A673 (cell line): ENCODE data around the gene FFAR2. TPM values are rescaled to one million over a fixed set of nuclear protein-coding genes. Genes with fewer than 3 reads are reported as not detected.

Experiments used
- BruUV-seq: library from RNA; stranded (reverse); fragments of 400-500 nt; replicated peaks from 2 replicates; lab custom pipeline; 2021; lab: Mats Ljungman, UMichigan
- CTCF ChIA-PET: fragments of 300-600 bp; sonication (Branson Sonifier 250); formaldehyde crosslinking; loops from one replicate; lab custom pipeline; 2022; ENCODE audit warnings: antibody characterized with exemption; lab: Charles Lee
- POLR2A ChIA-PET: fragments of 300-600 bp; sonication (Branson Sonifier 250); formaldehyde crosslinking; loops from one replicate; lab custom pipeline; 2022; ENCODE audit warnings: antibody characterized with exemption; ENCODE audit not compliant: low non-redundant PET; lab: Charles Lee
- DNase-seq: peaks from one replicate; pipeline ENCODE4 v3.0.0-alpha.2; 2015; ENCODE audit warnings: low spot score
- H3K27ac ChIP-seq: fragments of 200-600 bp; sonication (generic); 2 replicates; pipeline ENCODE4 v1.5.1; 2016; ENCODE audit warnings: mixed run types, low read depth, mild to moderate bottlenecking, mixed read lengths, antibody characterized with exemption, low read length; ENCODE audit not compliant: poor library complexity, severe bottlenecking
- H3K27me3 ChIP-seq: fragments of 200-600 bp; sonication (generic); replicated peaks from 2 replicates; pipeline ENCODE4 v1.6.1; 2017; ENCODE audit warnings: mixed run types, low read depth, mild to moderate bottlenecking, mixed read lengths, antibody characterized with exemption, low read length; ENCODE audit not compliant: insufficient read depth, poor library complexity
- H3K36me3 ChIP-seq: fragments of 200-600 bp; sonication (generic); 2 replicates; pipeline ENCODE4 v1.6.1; 2016; ENCODE audit warnings: mixed run types, mild to moderate bottlenecking, mixed read lengths, antibody characterized with exemption, low read length; ENCODE audit not compliant: insufficient read depth, poor library complexity, severe bottlenecking
- H3K4me1 ChIP-seq: fragments of 200-600 bp; sonication (generic); 2 replicates; pipeline ENCODE4 v1.6.1; 2017; ENCODE audit warnings: mixed run types, mild to moderate bottlenecking, mixed read lengths, antibody characterized with exemption, low read length; ENCODE audit not compliant: insufficient read depth, poor library complexity, severe bottlenecking
- H3K4me3 ChIP-seq: fragments of 200-600 bp; sonication (generic); 2 replicates; pipeline ENCODE4 v1.5.1; 2016; ENCODE audit warnings: low read depth, mixed run types, mild to moderate bottlenecking, mixed read lengths, low read length; ENCODE audit not compliant: poor library complexity, severe bottlenecking
- H3K9me3 ChIP-seq: fragments of 200-600 bp; sonication (generic); 2 replicates; pipeline ENCODE4 v1.6.1; 2016; ENCODE audit warnings: mixed run types, low read depth, mild to moderate bottlenecking, mixed read lengths, antibody characterized with exemption, low read length; ENCODE audit not compliant: poor library complexity, severe bottlenecking
- CTCF ChIP-seq: fragments of 300-800, 200-600 bp; sonication (generic); conservative IDR thresholded peaks from 2 replicates; pipeline ENCODE4 v1.5.1; 2017; ENCODE audit warnings: low read depth, mild to moderate bottlenecking, antibody characterized with exemption, low read length, moderate library complexity, mixed read lengths
- EZH2 ChIP-seq: fragments of 200-600 bp; sonication (generic); IDR thresholded peaks from 2 replicates; pipeline ENCODE4 v1.6.1; 2017; ENCODE audit warnings: borderline replicate concordance, low read depth, mild to moderate bottlenecking, mixed read lengths, antibody characterized with exemption, low read length; ENCODE audit not compliant: poor library complexity, severe bottlenecking
- intact Hi-C: fragments of 100-400 bp; cut with micrococcal nuclease; formaldehyde crosslinking; loops from one replicate; pipeline ENCODE4 v1.10.0; 2022; ENCODE audit not compliant: unreplicated experiment
- total RNA-seq: library from RNA; stranded (reverse); gene quantifications from 2 replicates; pipeline ENCODE4 v1.2.3, GENCODE V29; 2021

FFAR2 gene
- total RNA-seq, 1 experiment from 2014 or later: not detected

- Histone ChIP-seq H3K4me3 (no peak overlapping the region), H3K27ac (no peak overlapping the region), H3K27me3 (peaks cover 31% of the 10 kb centered on the region), H3K4me1 (peaks cover under 1% of the 10 kb centered on the region), H3K9me3 (no peaks in the 10 kb centered on the region), H3K36me3 (no peaks in the 10 kb centered on the region)
- CTCF ChIA-PET: no interaction called here
- no peak for DNase-seq
- POLR2A ChIA-PET: no interaction called here
- BruUV-seq: no TSS peak
- intact Hi-C loops: no loop called here
- TF ChIP-seq CTCF: no peak
- no peak for TF ChIP-seq EZH2
Observed at GRCh38 chr19:35484252-35485036, 36.4 kb downstream of the FFAR2 start.

GRCh38 chr19:35486268-35486708, 38.2 kb downstream of the FFAR2 start:
- intact Hi-C loops: no loop called here
- Histone ChIP-seq H3K4me1 (no peaks in the 10 kb centered on the region), H3K36me3 (no peaks in the 10 kb centered on the region), H3K9me3 (no peaks in the 10 kb centered on the region), H3K27me3 (peaks cover 42% of the 10 kb centered on the region), H3K4me3 (no peak overlapping the region), H3K27ac (no peak overlapping the region)
- TF ChIP-seq EZH2 (no peak), CTCF (no peak)
- BruUV-seq: no TSS peak
- ChIA-PET CTCF (no interaction called here), POLR2A (no interaction called here)
- DNase-seq: no peak

- TF ChIP-seq CTCF (no peak), EZH2 (no peak)
- H3K27me3 ChIP-seq: peaks cover 53% of the 10 kb centered on the region
- POLR2A ChIA-PET: no interaction called here
- H3K27ac ChIP-seq: no peak overlapping the region
- intact Hi-C loops: no loop called here
- H3K4me3 ChIP-seq: no peak overlapping the region
- CTCF ChIA-PET: no interaction called here
- H3K4me1 ChIP-seq: no peaks in the 10 kb centered on the region
- DNase-seq: no peak
- H3K9me3 ChIP-seq: no peaks in the 10 kb centered on the region
- BruUV-seq: no TSS peak
- H3K36me3 ChIP-seq: no peaks in the 10 kb centered on the region
Observed at GRCh38 chr19:35487656-35488182, 39.7 kb downstream of the FFAR2 start.
